IMR-90 (cell line): Measurements from ENCODE around the gene HINT2. TPM values are rescaled to one million over a fixed set of nuclear protein-coding genes. Genes with fewer than 3 reads are reported as not detected.

ENCODE experiments used
- ATAC-seq: fragments of 200-7000 bp; cut with Tn5 transposase; 2 replicates; pipeline ENCODE4 v1.9.1; 2020; ENCODE audit warnings: low read depth, mild to moderate bottlenecking, moderate library complexity
- BruUV-seq: library from RNA; stranded (reverse); fragments of 400-500 nt; replicated peaks from 2 replicates; lab custom pipeline; 2021; lab: Mats Ljungman, UMichigan
- CTCF ChIA-PET: fragments of 300-600 bp; formaldehyde crosslinking; extraction: SDS; loops from one replicate; lab custom pipeline; 2021; ENCODE audit warnings: antibody characterized with exemption; lab: Yijun Ruan, JAX
- POLR2A ChIA-PET: fragments of 300-600 bp; sonication (Branson Sonifier 250); formaldehyde crosslinking; loops from one replicate; lab custom pipeline; 2022; ENCODE audit warnings: antibody characterized with exemption; ENCODE audit not compliant: unreplicated experiment; lab: Charles Lee
- DNase-seq: peaks from one replicate; pipeline ENCODE4 v3.0.0; 2013
- H2AFZ ChIP-seq: replicated peaks from 2 replicates; pipeline ENCODE3; 2013; ENCODE audit warnings: low read length, mild to moderate bottlenecking; ENCODE audit not compliant: poor library complexity
- H2AK5ac ChIP-seq: 2 replicates; pipeline ENCODE4 v1.6.1; 2013; ENCODE audit warnings: low read depth, low read length, inconsistent platforms
- H2AK9ac ChIP-seq: replicated peaks from 2 replicates; pipeline ENCODE3; 2013; ENCODE audit warnings: mild to moderate bottlenecking, low read depth, low read length, moderate library complexity; ENCODE audit not compliant: poor library complexity
- H2BK120ac ChIP-seq: 2 replicates; pipeline ENCODE4 v1.6.1; 2013; ENCODE audit warnings: low read depth, low read length, inconsistent platforms
- H2BK15ac ChIP-seq: 3 replicates; pipeline ENCODE4 v1.6.1; 2013; ENCODE audit warnings: low read depth, low read length, inconsistent platforms
- H2BK20ac ChIP-seq: 2 replicates; pipeline ENCODE4 v1.6.1; 2013; ENCODE audit warnings: low read depth, mild to moderate bottlenecking, inconsistent platforms, low read length, moderate library complexity
- H2BK5ac ChIP-seq: 2 replicates; pipeline ENCODE4 v1.6.1; 2013; ENCODE audit warnings: mild to moderate bottlenecking, low read depth, low read length, inconsistent platforms; ENCODE audit not compliant: poor library complexity, severe bottlenecking
- H3K14ac ChIP-seq: replicated peaks from 2 replicates; pipeline ENCODE4 v1.6.1; 2013; ENCODE audit warnings: low read depth, low read length, inconsistent platforms
- H3K18ac ChIP-seq: 2 replicates; pipeline ENCODE4 v1.6.1; 2013; ENCODE audit warnings: low read depth, low read length, control low read depth
- H3K23ac ChIP-seq: 2 replicates; pipeline ENCODE4 v1.6.1; 2013; ENCODE audit warnings: low read depth, low read length, inconsistent platforms
- H3K27ac ChIP-seq: 2 replicates; pipeline ENCODE4 v1.5.1; 2013; ENCODE audit warnings: mild to moderate bottlenecking, control low read depth, low read length; ENCODE audit not compliant: insufficient read depth
- H3K27me3 ChIP-seq: 2 replicates; pipeline ENCODE4 v1.6.1; 2013; ENCODE audit warnings: low read length; ENCODE audit not compliant: control insufficient read depth, insufficient read depth
- H3K36me3 ChIP-seq: 2 replicates; pipeline ENCODE4 v1.6.1; 2013; ENCODE audit warnings: low read length, mixed read lengths; ENCODE audit not compliant: control insufficient read depth, insufficient read depth
- H3K4ac ChIP-seq: 2 replicates; pipeline ENCODE4 v1.6.1; 2013; ENCODE audit warnings: low read depth, low read length, inconsistent platforms
- H3K4me1 ChIP-seq: 2 replicates; pipeline ENCODE4 v1.6.1; 2013; ENCODE audit warnings: low read length, mixed read lengths; ENCODE audit not compliant: control insufficient read depth, insufficient read depth
- H3K4me2 ChIP-seq: 2 replicates; pipeline ENCODE4 v1.6.1; 2013; ENCODE audit warnings: low read depth, mild to moderate bottlenecking, control low read depth, low read length, moderate library complexity
- H3K4me3 ChIP-seq: 2 replicates; pipeline ENCODE4 v1.5.1; 2013; ENCODE audit warnings: low read depth, mild to moderate bottlenecking, control low read depth, low read length, moderate library complexity; ENCODE audit not compliant: insufficient read depth
- H3K56ac ChIP-seq: 2 replicates; pipeline ENCODE4 v1.6.1; 2013; ENCODE audit warnings: low read length, inconsistent platforms; ENCODE audit not compliant: insufficient read depth; ENCODE audit errors: extremely low read depth
- H3K79me1 ChIP-seq, 2 experiments: 2 replicates each; pipeline ENCODE4 v1.6.1; 2013; ENCODE audit warnings: low read length in 2 of 2, inconsistent platforms in 1 of 2, low read depth in 1 of 2
- H3K9ac ChIP-seq: 2 replicates; pipeline ENCODE4 v1.6.1; 2013; ENCODE audit warnings: low read depth, low read length, control low read depth
- H3K9me1 ChIP-seq: 2 replicates; pipeline ENCODE4 v1.6.1; 2013; ENCODE audit warnings: low read length, inconsistent platforms; ENCODE audit not compliant: insufficient read depth
- H3K9me3 ChIP-seq: 2 replicates; pipeline ENCODE4 v1.6.1; 2013; ENCODE audit warnings: low read length; ENCODE audit not compliant: control insufficient read depth, insufficient read depth
- H4K20me1 ChIP-seq: 2 replicates; pipeline ENCODE4 v1.6.1; 2013; ENCODE audit warnings: low read length, inconsistent platforms; ENCODE audit not compliant: insufficient read depth
- H4K5ac ChIP-seq: 2 replicates; pipeline ENCODE4 v1.6.1; 2013; ENCODE audit warnings: mild to moderate bottlenecking, low read depth, low read length, control low read depth
- H4K8ac ChIP-seq, 2 experiments: 2 replicates each; pipeline ENCODE4 v1.6.1; 2013; ENCODE audit warnings: low read depth in 2 of 2, low read length in 2 of 2, control low read depth in 1 of 2, inconsistent platforms in 1 of 2
- H4K91ac ChIP-seq: 2 replicates; pipeline ENCODE4 v1.6.1; 2013; ENCODE audit warnings: low read depth, low read length, inconsistent platforms; ENCODE audit not compliant: insufficient read depth
- BHLHE40 ChIP-seq: fragments of 150-350 bp; IDR thresholded peaks from 2 replicates; pipeline ENCODE4 v1.6.1; 2016; ENCODE audit warnings: mild to moderate bottlenecking, low read depth, low read length
- CEBPB ChIP-seq: IDR thresholded peaks from 2 replicates; pipeline ENCODE4 v1.6.1; 2012; ENCODE audit warnings: low read depth, low read length, improper control_type of control experiment
- CHD1 ChIP-seq: IDR thresholded peaks from 2 replicates; pipeline ENCODE4 v1.6.1; 2012; ENCODE audit warnings: low read depth, low read length, improper control_type of control experiment
- ELK1 ChIP-seq: fragments of 150-350 bp; IDR thresholded peaks from 2 replicates; pipeline ENCODE4 v1.6.1; 2016; ENCODE audit warnings: low read depth, mild to moderate bottlenecking, low read length, moderate library complexity, borderline replicate concordance
- FOS ChIP-seq: fragments of 150-350 bp; IDR thresholded peaks from 2 replicates; pipeline ENCODE4 v1.6.1; 2016; ENCODE audit warnings: low read depth, low read length
- MAFK ChIP-seq: IDR thresholded peaks from 2 replicates; pipeline ENCODE4 v1.6.1; 2012; ENCODE audit warnings: low read depth, low read length, improper control_type of control experiment
- MAZ ChIP-seq: IDR thresholded peaks from 2 replicates; pipeline ENCODE4 v1.6.1; 2012; ENCODE audit warnings: low read depth, mild to moderate bottlenecking, low read length, improper control_type of control experiment, moderate library complexity, borderline replicate concordance
- MXI1 ChIP-seq: IDR thresholded peaks from 2 replicates; pipeline ENCODE4 v1.6.1; 2012; ENCODE audit warnings: low read depth, mild to moderate bottlenecking, low read length, moderate library complexity, borderline replicate concordance
- NFE2L2 ChIP-seq: fragments of 150-350 bp; IDR thresholded peaks from 2 replicates; pipeline ENCODE4 v1.6.1; 2016; ENCODE audit warnings: low read depth, mild to moderate bottlenecking, low read length
- POLR2A ChIP-seq: IDR thresholded peaks from 2 replicates; pipeline ENCODE4 v1.6.1; 2012; ENCODE audit warnings: mild to moderate bottlenecking, low read depth, low read length
- RAD21 ChIP-seq: IDR thresholded peaks from 2 replicates; pipeline ENCODE4 v1.6.1; 2012; ENCODE audit warnings: low read length, improper control_type of control experiment
- RCOR1 ChIP-seq: IDR thresholded peaks from 2 replicates; pipeline ENCODE4 v1.6.1; 2012; ENCODE audit warnings: mild to moderate bottlenecking, low read length, improper control_type of control experiment; ENCODE audit not compliant: insufficient replicate concordance
- RFX5 ChIP-seq: IDR thresholded peaks from 2 replicates; pipeline ENCODE4 v1.8.0; 2012; ENCODE audit warnings: low read depth, mild to moderate bottlenecking, low read length, moderate library complexity
- SMC3 ChIP-seq: fragments of 150-350 bp; IDR thresholded peaks from 2 replicates; pipeline ENCODE4 v1.6.1; 2016; ENCODE audit warnings: low read depth, mild to moderate bottlenecking, antibody characterized with exemption, low read length, moderate library complexity
- USF2 ChIP-seq: fragments of 150-350 bp; IDR thresholded peaks from 2 replicates; pipeline ENCODE4 v1.6.1; 2017; ENCODE audit warnings: mild to moderate bottlenecking, antibody characterized with exemption, low read length, low read depth
- WGBS, 2 experiments: methylation state at CpG; one replicate each; pipeline versions ENCODE4 v1.1.5 to v1.1.7; 2013; ENCODE audit warnings: missing lambda C conversion rate in 2 of 2; ENCODE audit not compliant: insufficient read length in 1 of 2; ENCODE audit errors: extremely low coverage in 2 of 2; 5-methylcytosine and 5-hydroxymethylcytosine counted together
- dilution Hi-C: fragments of 300-500 bp; cut with HindIII; formaldehyde crosslinking; loops from one replicate; pipeline ENCODE4 v1.14.3; 2018; ENCODE audit warnings: low sequenced_read_pairs; ENCODE audit not compliant: unreplicated experiment
- in situ Hi-C: fragments of 300-500 bp; cut with MboI; formaldehyde crosslinking; loops from 3 replicates; pipeline ENCODE4 v1.14.3; 2019; ENCODE audit warnings: low sequenced_read_pairs, inconsistent platforms, mixed read lengths
- intact Hi-C: fragments of 100-400 bp; cut with micrococcal nuclease; formaldehyde crosslinking; loops from 2 replicates; pipeline ENCODE4 v1.10.0; 2022
- polyA plus RNA-seq, 3 experiments: library from polyadenylated mRNA; depleted of rRNA; stranded (reverse); fragments of >200 nt; gene quantifications; 2 replicates each; pipeline ENCODE4 v1.2.3, GENCODE V29; 2012; ENCODE audit warnings: low replicate concordance in 1 of 3
- total RNA-seq: library from RNA; depleted of rRNA; stranded (reverse); fragments of >200 nt; gene quantifications from 2 replicates; pipeline ENCODE4 v1.2.3, GENCODE V29; 2012
- TF ChIP-seq, protein P1 (sequence below): conservative IDR thresholded peaks from 2 replicates; pipeline ENCODE4 v1.5.1; 2012; ENCODE audit warnings: mild to moderate bottlenecking, low read depth, low read length, improper control_type of control experiment

Gene HINT2
- total and polyA plus RNA-seq, 2 of the 4 experiments (the other 2 are of a cell fraction): 7.5 to 20.6 TPM

GRCh38 chr9:35808433-35808832, 6.4 kb downstream of the HINT2 start:
- H4K91ac ChIP-seq: no peak overlapping the region
- dilution Hi-C loops (no loop called here), intact Hi-C loops (no loop called here), in situ Hi-C loops (no loop called here)
- H3K23ac ChIP-seq: no peak overlapping the region
- peaks cover 6% of the 10 kb centered on the region; the same call in 1 of the 2 replicates for H3K9me1 ChIP-seq
- no peak overlapping the region for H2BK15ac ChIP-seq
- H3K4me3 ChIP-seq: no peak overlapping the region
- no peak for TF ChIP-seq NFE2L2
- no peak for TF ChIP-seq ELK1
- no peak for TF ChIP-seq MAFK
- TF ChIP-seq RAD21: no peak
- no peak for TF ChIP-seq USF2
- TF ChIP-seq, protein P1, sequence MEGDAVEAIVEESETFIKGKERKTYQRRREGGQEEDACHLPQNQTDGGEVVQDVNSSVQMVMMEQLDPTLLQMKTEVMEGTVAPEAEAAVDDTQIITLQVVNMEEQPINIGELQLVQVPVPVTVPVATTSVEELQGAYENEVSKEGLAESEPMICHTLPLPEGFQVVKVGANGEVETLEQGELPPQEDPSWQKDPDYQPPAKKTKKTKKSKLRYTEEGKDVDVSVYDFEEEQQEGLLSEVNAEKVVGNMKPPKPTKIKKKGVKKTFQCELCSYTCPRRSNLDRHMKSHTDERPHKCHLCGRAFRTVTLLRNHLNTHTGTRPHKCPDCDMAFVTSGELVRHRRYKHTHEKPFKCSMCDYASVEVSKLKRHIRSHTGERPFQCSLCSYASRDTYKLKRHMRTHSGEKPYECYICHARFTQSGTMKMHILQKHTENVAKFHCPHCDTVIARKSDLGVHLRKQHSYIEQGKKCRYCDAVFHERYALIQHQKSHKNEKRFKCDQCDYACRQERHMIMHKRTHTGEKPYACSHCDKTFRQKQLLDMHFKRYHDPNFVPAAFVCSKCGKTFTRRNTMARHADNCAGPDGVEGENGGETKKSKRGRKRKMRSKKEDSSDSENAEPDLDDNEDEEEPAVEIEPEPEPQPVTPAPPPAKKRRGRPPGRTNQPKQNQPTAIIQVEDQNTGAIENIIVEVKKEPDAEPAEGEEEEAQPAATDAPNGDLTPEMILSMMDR: no peak
- TF ChIP-seq FOS: no peak
- no peak for TF ChIP-seq POLR2A
- no peak for TF ChIP-seq SMC3
- no peak for TF ChIP-seq MAZ
- no peak for TF ChIP-seq CHD1
- no peak for TF ChIP-seq RCOR1
- TF ChIP-seq RFX5: no peak
- no peak for TF ChIP-seq BHLHE40
- no peak for TF ChIP-seq CEBPB
- TF ChIP-seq MXI1: no peak
- H3K14ac ChIP-seq: no peak overlapping the region
- peaks cover 0 to 10% of the 10 kb centered on the region in 2 experiments; a peak in 2 of 4 replicates for H3K79me1 ChIP-seq
- no peak overlapping the region for H4K8ac ChIP-seq
- H2BK120ac ChIP-seq: no peak overlapping the region
- ChIA-PET POLR2A (no interaction called here), CTCF (no interaction called here)
- no peak overlapping the region for H3K56ac ChIP-seq
- H3K27ac ChIP-seq: no peak overlapping the region
- no peaks in the 10 kb centered on the region; the same call in 1 of the 2 replicates for H3K4me1 ChIP-seq
- H3K18ac ChIP-seq: no peak overlapping the region
- no TSS peak for BruUV-seq
- no peak overlapping the region for H4K5ac ChIP-seq
- H3K36me3 ChIP-seq: peaks cover 33% of the 10 kb centered on the region
- ATAC-seq: no peak
- no peaks in the 10 kb centered on the region for H4K20me1 ChIP-seq
- no peak overlapping the region for H2BK5ac ChIP-seq
- H2BK20ac ChIP-seq: no peak overlapping the region
- H2AK9ac ChIP-seq: no peak overlapping the region
- WGBS, 2 experiments: no CpG with 5 or more reads among the region's 9 CpGs
- H3K9me3 ChIP-seq: no peaks in the 10 kb centered on the region
- no peak overlapping the region for H3K9ac ChIP-seq
- H2AFZ ChIP-seq: no peak overlapping the region
- no peak overlapping the region for H3K4ac ChIP-seq
- H3K4me2 ChIP-seq: no peak overlapping the region
- no peak overlapping the region for H2AK5ac ChIP-seq
- no peaks in the 10 kb centered on the region for H3K27me3 ChIP-seq
- DNase-seq: no peak
